IMR-90 (cell line): ENCODE measurements around the gene TMEM163. TPM values are rescaled to one million over a fixed set of nuclear protein-coding genes. Genes with fewer than 3 reads are reported as not detected.

Experiments used
- ATAC-seq: fragments of 200-7000 bp; cut with Tn5 transposase; 2 replicates; pipeline ENCODE4 v1.9.1; 2020; ENCODE audit warnings: low read depth, mild to moderate bottlenecking, moderate library complexity
- BruUV-seq: library from RNA; stranded (reverse); fragments of 400-500 nt; replicated peaks from 2 replicates; lab custom pipeline; 2021; lab: Mats Ljungman, UMichigan
- CTCF ChIA-PET: fragments of 300-600 bp; formaldehyde crosslinking; extraction: SDS; loops from one replicate; lab custom pipeline; 2021; ENCODE audit warnings: antibody characterized with exemption; lab: Yijun Ruan, JAX
- POLR2A ChIA-PET: fragments of 300-600 bp; sonication (Branson Sonifier 250); formaldehyde crosslinking; loops from one replicate; lab custom pipeline; 2022; ENCODE audit warnings: antibody characterized with exemption; ENCODE audit not compliant: unreplicated experiment; lab: Charles Lee
- DNase-seq: peaks from one replicate; pipeline ENCODE4 v3.0.0; 2013
- H2AFZ ChIP-seq: replicated peaks from 2 replicates; pipeline ENCODE3; 2013; ENCODE audit warnings: low read length, mild to moderate bottlenecking; ENCODE audit not compliant: poor library complexity
- H2AK5ac ChIP-seq: 2 replicates; pipeline ENCODE4 v1.6.1; 2013; ENCODE audit warnings: low read depth, low read length, inconsistent platforms
- H2AK9ac ChIP-seq: replicated peaks from 2 replicates; pipeline ENCODE3; 2013; ENCODE audit warnings: mild to moderate bottlenecking, low read depth, low read length, moderate library complexity; ENCODE audit not compliant: poor library complexity
- H2BK120ac ChIP-seq: 2 replicates; pipeline ENCODE4 v1.6.1; 2013; ENCODE audit warnings: low read depth, low read length, inconsistent platforms
- H2BK15ac ChIP-seq: 3 replicates; pipeline ENCODE4 v1.6.1; 2013; ENCODE audit warnings: low read depth, low read length, inconsistent platforms
- H2BK20ac ChIP-seq: 2 replicates; pipeline ENCODE4 v1.6.1; 2013; ENCODE audit warnings: low read depth, mild to moderate bottlenecking, inconsistent platforms, low read length, moderate library complexity
- H2BK5ac ChIP-seq: 2 replicates; pipeline ENCODE4 v1.6.1; 2013; ENCODE audit warnings: mild to moderate bottlenecking, low read depth, low read length, inconsistent platforms; ENCODE audit not compliant: poor library complexity, severe bottlenecking
- H3K14ac ChIP-seq: replicated peaks from 2 replicates; pipeline ENCODE4 v1.6.1; 2013; ENCODE audit warnings: low read depth, low read length, inconsistent platforms
- H3K18ac ChIP-seq: 2 replicates; pipeline ENCODE4 v1.6.1; 2013; ENCODE audit warnings: low read depth, low read length, control low read depth
- H3K23ac ChIP-seq: 2 replicates; pipeline ENCODE4 v1.6.1; 2013; ENCODE audit warnings: low read depth, low read length, inconsistent platforms
- H3K27ac ChIP-seq: 2 replicates; pipeline ENCODE4 v1.5.1; 2013; ENCODE audit warnings: mild to moderate bottlenecking, control low read depth, low read length; ENCODE audit not compliant: insufficient read depth
- H3K27me3 ChIP-seq: 2 replicates; pipeline ENCODE4 v1.6.1; 2013; ENCODE audit warnings: low read length; ENCODE audit not compliant: control insufficient read depth, insufficient read depth
- H3K36me3 ChIP-seq: 2 replicates; pipeline ENCODE4 v1.6.1; 2013; ENCODE audit warnings: low read length, mixed read lengths; ENCODE audit not compliant: control insufficient read depth, insufficient read depth
- H3K4ac ChIP-seq: 2 replicates; pipeline ENCODE4 v1.6.1; 2013; ENCODE audit warnings: low read depth, low read length, inconsistent platforms
- H3K4me1 ChIP-seq: 2 replicates; pipeline ENCODE4 v1.6.1; 2013; ENCODE audit warnings: low read length, mixed read lengths; ENCODE audit not compliant: control insufficient read depth, insufficient read depth
- H3K4me2 ChIP-seq: 2 replicates; pipeline ENCODE4 v1.6.1; 2013; ENCODE audit warnings: low read depth, mild to moderate bottlenecking, control low read depth, low read length, moderate library complexity
- H3K4me3 ChIP-seq: 2 replicates; pipeline ENCODE4 v1.5.1; 2013; ENCODE audit warnings: low read depth, mild to moderate bottlenecking, control low read depth, low read length, moderate library complexity; ENCODE audit not compliant: insufficient read depth
- H3K56ac ChIP-seq: 2 replicates; pipeline ENCODE4 v1.6.1; 2013; ENCODE audit warnings: low read length, inconsistent platforms; ENCODE audit not compliant: insufficient read depth; ENCODE audit errors: extremely low read depth
- H3K79me1 ChIP-seq, 2 experiments: 2 replicates each; pipeline ENCODE4 v1.6.1; 2013; ENCODE audit warnings: low read length in 2 of 2, inconsistent platforms in 1 of 2, low read depth in 1 of 2
- H3K9ac ChIP-seq: 2 replicates; pipeline ENCODE4 v1.6.1; 2013; ENCODE audit warnings: low read depth, low read length, control low read depth
- H3K9me1 ChIP-seq: 2 replicates; pipeline ENCODE4 v1.6.1; 2013; ENCODE audit warnings: low read length, inconsistent platforms; ENCODE audit not compliant: insufficient read depth
- H3K9me3 ChIP-seq: 2 replicates; pipeline ENCODE4 v1.6.1; 2013; ENCODE audit warnings: low read length; ENCODE audit not compliant: control insufficient read depth, insufficient read depth
- H4K20me1 ChIP-seq: 2 replicates; pipeline ENCODE4 v1.6.1; 2013; ENCODE audit warnings: low read length, inconsistent platforms; ENCODE audit not compliant: insufficient read depth
- H4K5ac ChIP-seq: 2 replicates; pipeline ENCODE4 v1.6.1; 2013; ENCODE audit warnings: mild to moderate bottlenecking, low read depth, low read length, control low read depth
- H4K8ac ChIP-seq, 2 experiments: 2 replicates each; pipeline ENCODE4 v1.6.1; 2013; ENCODE audit warnings: low read depth in 2 of 2, low read length in 2 of 2, control low read depth in 1 of 2, inconsistent platforms in 1 of 2
- H4K91ac ChIP-seq: 2 replicates; pipeline ENCODE4 v1.6.1; 2013; ENCODE audit warnings: low read depth, low read length, inconsistent platforms; ENCODE audit not compliant: insufficient read depth
- BHLHE40 ChIP-seq: fragments of 150-350 bp; IDR thresholded peaks from 2 replicates; pipeline ENCODE4 v1.6.1; 2016; ENCODE audit warnings: mild to moderate bottlenecking, low read depth, low read length
- CEBPB ChIP-seq: IDR thresholded peaks from 2 replicates; pipeline ENCODE4 v1.6.1; 2012; ENCODE audit warnings: low read depth, low read length, improper control_type of control experiment
- ELK1 ChIP-seq: fragments of 150-350 bp; IDR thresholded peaks from 2 replicates; pipeline ENCODE4 v1.6.1; 2016; ENCODE audit warnings: low read depth, mild to moderate bottlenecking, low read length, moderate library complexity, borderline replicate concordance
- FOS ChIP-seq: fragments of 150-350 bp; IDR thresholded peaks from 2 replicates; pipeline ENCODE4 v1.6.1; 2016; ENCODE audit warnings: low read depth, low read length
- MAFK ChIP-seq: IDR thresholded peaks from 2 replicates; pipeline ENCODE4 v1.6.1; 2012; ENCODE audit warnings: low read depth, low read length, improper control_type of control experiment
- MXI1 ChIP-seq: IDR thresholded peaks from 2 replicates; pipeline ENCODE4 v1.6.1; 2012; ENCODE audit warnings: low read depth, mild to moderate bottlenecking, low read length, moderate library complexity, borderline replicate concordance
- NFE2L2 ChIP-seq: fragments of 150-350 bp; IDR thresholded peaks from 2 replicates; pipeline ENCODE4 v1.6.1; 2016; ENCODE audit warnings: low read depth, mild to moderate bottlenecking, low read length
- RAD21 ChIP-seq: IDR thresholded peaks from 2 replicates; pipeline ENCODE4 v1.6.1; 2012; ENCODE audit warnings: low read length, improper control_type of control experiment
- SMC3 ChIP-seq: fragments of 150-350 bp; IDR thresholded peaks from 2 replicates; pipeline ENCODE4 v1.6.1; 2016; ENCODE audit warnings: low read depth, mild to moderate bottlenecking, antibody characterized with exemption, low read length, moderate library complexity
- WGBS, 2 experiments: methylation state at CpG; one replicate each; pipeline versions ENCODE4 v1.1.5 to v1.1.7; 2013; ENCODE audit warnings: missing lambda C conversion rate in 2 of 2; ENCODE audit not compliant: insufficient read length in 1 of 2; ENCODE audit errors: extremely low coverage in 2 of 2; 5-methylcytosine and 5-hydroxymethylcytosine counted together
- dilution Hi-C: fragments of 300-500 bp; cut with HindIII; formaldehyde crosslinking; loops from one replicate; pipeline ENCODE4 v1.14.3; 2018; ENCODE audit warnings: low sequenced_read_pairs; ENCODE audit not compliant: unreplicated experiment
- in situ Hi-C: fragments of 300-500 bp; cut with MboI; formaldehyde crosslinking; loops from 3 replicates; pipeline ENCODE4 v1.14.3; 2019; ENCODE audit warnings: low sequenced_read_pairs, inconsistent platforms, mixed read lengths
- intact Hi-C: fragments of 100-400 bp; cut with micrococcal nuclease; formaldehyde crosslinking; loops from 2 replicates; pipeline ENCODE4 v1.10.0; 2022
- polyA plus RNA-seq, 3 experiments: library from polyadenylated mRNA; depleted of rRNA; stranded (reverse); fragments of >200 nt; gene quantifications; 2 replicates each; pipeline ENCODE4 v1.2.3, GENCODE V29; 2012; ENCODE audit warnings: low replicate concordance in 1 of 3
- total RNA-seq: library from RNA; depleted of rRNA; stranded (reverse); fragments of >200 nt; gene quantifications from 2 replicates; pipeline ENCODE4 v1.2.3, GENCODE V29; 2012

TMEM163 gene
- total and polyA plus RNA-seq, 2 of the 4 experiments (the other 2 are of a cell fraction), result not detected

GRCh38 chr2:134412639-134412999 is 306.2 kb downstream of the TMEM163 start:
- Histone ChIP-seq H4K20me1 (peaks cover 6% of the 10 kb centered on the region; the same call in 1 of the 2 replicates), H3K9ac (no peak overlapping the region), H2BK20ac (peak overlapping the region; percentile 54), H2AK9ac (peak overlapping the region; percentile 31), H4K8ac (peak overlapping the region in 1 of 2 experiments; percentile 61; a peak in 1 of 4 replicates), H3K27me3 (no peaks in the 10 kb centered on the region), H3K4me3 (no peak overlapping the region), H3K9me3 (no peaks in the 10 kb centered on the region), H2AK5ac (peak overlapping the region; percentile 72), H3K79me1 (peaks cover 11 to 53% of the 10 kb centered on the region in 2 experiments), H3K23ac (no peak overlapping the region), H2BK120ac (peak overlapping the region; percentile 66; the same call in 1 of the 2 replicates), H3K36me3 (peaks cover 3% of the 10 kb centered on the region), H4K91ac (peak overlapping the region; percentile 65), H2BK15ac (peak overlapping the region; percentile 9; the same call in 1 of the 3 replicates), H3K27ac (peak overlapping the region; percentile 48), H3K4me2 (no peak overlapping the region), H2AFZ (no peak overlapping the region), H4K5ac (peak overlapping the region; percentile 42; the same call in 1 of the 2 replicates), H3K14ac (no peak overlapping the region; the same call in 1 of the 2 replicates), H3K18ac (peak overlapping the region; percentile 40; the same call in 1 of the 2 replicates), H3K9me1 (peaks cover 24% of the 10 kb centered on the region), H2BK5ac (peak overlapping the region; percentile 84), H3K4ac (peak overlapping the region; percentile 72), H3K4me1 (peaks cover 36% of the 10 kb centered on the region), H3K56ac (no peak overlapping the region)
- in situ Hi-C loops (loop anchor here (5.0 to 25.0 kb wide), 2 partner anchors 295 to 525 kb away; no protein-coding TSS in a partner anchor), dilution Hi-C loops (no loop called here), intact Hi-C loops (loop anchor here (1.0 to 5.0 kb wide), 3 partner anchors 180 to 526 kb away; no protein-coding TSS in a partner anchor)
- ATAC-seq (no peak), DNase-seq (no peak)
- ChIA-PET POLR2A (no interaction called here), CTCF (interaction anchor here (0.6 to 2.9 kb wide), 15 partner anchors 9 to 528 kb away, joined by 3 to 30 read pairs (median 6); no protein-coding TSS in a partner anchor)
- TF ChIP-seq SMC3 (no peak), BHLHE40 (no peak), FOS (no peak), NFE2L2 (no peak), RAD21 (no peak), CEBPB (no peak), MAFK (no peak), MXI1 (no peak), ELK1 (no peak)
- no CpG with 5 or more reads among the region's 8 CpGs for WGBS, 2 experiments
- BruUV-seq, result no TSS peak
